Thyroid gland (tissue), 4 donors: Measurements from ENCODE around the gene CLIP2. TPM values are rescaled to one million over a fixed set of nuclear protein-coding genes. Genes with fewer than 3 reads are reported as not detected.
A peak's percentile ranks its signal among the peaks of the same experiment; 100 is the strongest.

ENCODE experiments used
- DNase-seq, 2 donors: peaks; one replicate each; pipeline ENCODE4 v3.0.0-alpha.2; 2019
- H3K27ac ChIP-seq, 3 donors: fragments of 200-600 bp; sonication (generic); 1 replicate in 2 of 3; 2 replicates in 1 of 3; pipeline ENCODE4 v1.5.1; 2016 to 2019; ENCODE audit warnings: mild to moderate bottlenecking in 1 of 3, moderate library complexity in 1 of 3
- H3K27me3 ChIP-seq: fragments of 200-600 bp; sonication (generic); one replicate; pipeline ENCODE4 v1.5.1; 2019
- H3K36me3 ChIP-seq, 2 donors: fragments of 200-600 bp; sonication (generic); one replicate each; pipeline ENCODE4 v1.5.1; 2016 to 2019
- H3K4me1 ChIP-seq, 2 donors: fragments of 200-600 bp; sonication (generic); one replicate each; pipeline ENCODE4 v1.5.1; 2017 to 2019
- H3K4me3 ChIP-seq, 3 donors: fragments of 200-600 bp; sonication (generic); replicated peaks in 1 of 3; 1 replicate in 2 of 3; 2 replicates in 1 of 3; pipeline ENCODE4 v1.5.1; 2016; ENCODE audit warnings: mild to moderate bottlenecking in 1 of 3
- H3K9me3 ChIP-seq: fragments of 200-600 bp; sonication (generic); one replicate; pipeline ENCODE4 v1.5.1; 2017
- POLR2A ChIP-seq, 2 donors: fragments of 450-650 bp; IDR thresholded peaks; one replicate each; pipeline ENCODE4 v1.6.1; 2017; ENCODE audit warnings: antibody characterized with exemption in 2 of 2, mild to moderate bottlenecking in 2 of 2, moderate library complexity in 1 of 2
- WGBS, 2 donors: methylation state at CpG; one replicate each; pipeline ENCODE4 v1.1.5; 2017; 5-methylcytosine and 5-hydroxymethylcytosine counted together
- intact Hi-C: fragments of 100-400 bp; cut with DNase I; formaldehyde crosslinking; loops from one replicate; pipeline ENCODE4 v1.15.1; 2023
- total RNA-seq, 4 donors: library from RNA; depleted of rRNA; stranded (reverse); fragments of >200 nt; gene quantifications; one replicate each; pipeline ENCODE4 v1.2.3, GENCODE V29; 2016
- TF ChIP-seq, protein P1 (sequence below), 6 experiments: fragments of 200-600 bp in 3 of 6; fragments of 450-650 bp in 3 of 6; sonication (generic) in 3 of 6; IDR thresholded peaks; one replicate each; pipeline ENCODE4 v1.5.1; 2016 to 2019; ENCODE audit warnings: antibody characterized with exemption in 6 of 6, mild to moderate bottlenecking in 2 of 6, inconsistent platforms in 1 of 6, moderate library complexity in 1 of 6

Gene CLIP2
- total RNA-seq, 4 donors from 2014 or later, result 4.4 to 16.5 (median 6.7) TPM

DNA sequence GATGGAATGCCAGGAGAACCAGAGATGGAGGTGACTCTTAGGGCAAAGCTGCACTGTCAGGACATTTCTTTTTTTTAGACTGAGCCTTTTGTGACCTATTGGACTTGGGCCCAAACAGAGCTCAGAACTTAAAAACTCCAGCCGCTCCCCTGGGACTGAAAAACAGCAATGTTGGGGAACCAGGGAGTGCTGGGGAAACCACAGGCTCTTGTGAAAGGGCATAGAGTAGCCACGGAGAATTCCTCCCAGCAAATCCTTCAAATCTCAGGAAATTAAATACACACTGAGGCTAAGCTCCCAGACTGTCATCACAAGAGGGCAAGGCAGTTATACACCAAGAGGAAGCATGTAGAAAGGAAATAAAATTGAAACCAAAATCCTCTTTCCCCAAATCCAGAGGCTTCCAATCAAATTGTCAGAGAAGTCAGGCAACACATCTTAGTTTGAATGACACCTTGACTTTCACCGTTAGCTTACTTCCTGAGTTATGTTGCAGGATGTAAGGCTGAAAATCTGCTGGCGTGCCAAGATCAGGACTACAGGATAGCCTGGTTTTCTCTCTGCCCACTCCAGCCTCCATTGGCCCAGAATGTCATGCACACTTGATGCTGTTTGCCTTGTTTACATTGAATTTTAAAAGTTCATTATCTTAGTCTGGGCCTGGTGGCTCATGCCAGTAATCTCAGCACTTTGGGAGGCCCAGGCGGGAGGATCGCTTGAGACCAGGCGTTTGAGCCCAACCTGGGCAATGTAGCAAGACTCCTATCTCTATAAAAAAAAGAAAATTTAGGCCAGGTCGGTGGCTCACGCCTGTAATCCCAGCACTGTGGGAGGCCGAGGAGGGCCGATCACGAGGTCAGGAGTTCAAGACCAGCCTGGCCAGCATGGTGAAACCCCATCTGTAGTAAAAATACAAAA lies 32.5 kb upstream of the CLIP2 start:
- no peaks in the 10 kb centered on the region for H3K27me3 ChIP-seq
- no peaks in the 10 kb centered on the region for H3K9me3 ChIP-seq
- no peak overlapping the region for H3K4me3 ChIP-seq
- no peak for DNase-seq
- 81 to 82% methylated on average over 12 of the region's 12 CpGs for WGBS, 2 donors
- peaks cover 3 to 25% of the 10 kb centered on the region in 2 donors for H3K4me1 ChIP-seq
- H3K27ac ChIP-seq, result peak overlapping the region in 2 of 3 donors; percentile 4 to 29
- no peaks in the 10 kb centered on the region for H3K36me3 ChIP-seq
- TF ChIP-seq, protein P1, sequence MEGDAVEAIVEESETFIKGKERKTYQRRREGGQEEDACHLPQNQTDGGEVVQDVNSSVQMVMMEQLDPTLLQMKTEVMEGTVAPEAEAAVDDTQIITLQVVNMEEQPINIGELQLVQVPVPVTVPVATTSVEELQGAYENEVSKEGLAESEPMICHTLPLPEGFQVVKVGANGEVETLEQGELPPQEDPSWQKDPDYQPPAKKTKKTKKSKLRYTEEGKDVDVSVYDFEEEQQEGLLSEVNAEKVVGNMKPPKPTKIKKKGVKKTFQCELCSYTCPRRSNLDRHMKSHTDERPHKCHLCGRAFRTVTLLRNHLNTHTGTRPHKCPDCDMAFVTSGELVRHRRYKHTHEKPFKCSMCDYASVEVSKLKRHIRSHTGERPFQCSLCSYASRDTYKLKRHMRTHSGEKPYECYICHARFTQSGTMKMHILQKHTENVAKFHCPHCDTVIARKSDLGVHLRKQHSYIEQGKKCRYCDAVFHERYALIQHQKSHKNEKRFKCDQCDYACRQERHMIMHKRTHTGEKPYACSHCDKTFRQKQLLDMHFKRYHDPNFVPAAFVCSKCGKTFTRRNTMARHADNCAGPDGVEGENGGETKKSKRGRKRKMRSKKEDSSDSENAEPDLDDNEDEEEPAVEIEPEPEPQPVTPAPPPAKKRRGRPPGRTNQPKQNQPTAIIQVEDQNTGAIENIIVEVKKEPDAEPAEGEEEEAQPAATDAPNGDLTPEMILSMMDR (IDR thresholded peaks at IDR 0.05), result no peak
- intact Hi-C loops, result loop anchor here (5.0 kb wide), 1 partner anchor 36 kb away; no protein-coding TSS in a partner anchor

GRCh38 chr7:74258639-74259038 lies 30.6 kb upstream of the CLIP2 start:
- no peak for DNase-seq
- Histone ChIP-seq H3K4me3 (no peak overlapping the region), H3K36me3 (no peaks in the 10 kb centered on the region), H3K27ac (no peak overlapping the region), H3K27me3 (no peaks in the 10 kb centered on the region), H3K9me3 (no peaks in the 10 kb centered on the region), H3K4me1 (peaks cover 3 to 18% of the 10 kb centered on the region in 2 donors)
- WGBS, 2 donors, result 84 to 89% methylated on average over 9 of the region's 9 CpGs
- intact Hi-C loops, result loop anchor here (5.0 kb wide), 1 partner anchor 34 kb away; no protein-coding TSS in a partner anchor
- TF ChIP-seq, protein P1 (IDR thresholded peaks at IDR 0.05), result no peak
- no peak for TF ChIP-seq POLR2A (IDR thresholded peaks at IDR 0.05)

- TF ChIP-seq POLR2A (IDR thresholded peaks at IDR 0.05), result no peak
- no peaks in the 10 kb centered on the region for H3K27me3 ChIP-seq
- H3K4me3 ChIP-seq, result no peak overlapping the region
- no peaks in the 10 kb centered on the region for H3K9me3 ChIP-seq
- no peaks in the 10 kb centered on the region for H3K4me1 ChIP-seq
- 66 to 71% methylated on average over 20 of the region's 20 CpGs for WGBS, 2 donors
- no peak overlapping the region for H3K27ac ChIP-seq
- intact Hi-C loops, result no loop called here
- no peaks in the 10 kb centered on the region for H3K36me3 ChIP-seq
- DNase-seq, result no peak
Measured at GRCh38 chr7:74262639-74263398, 26.4 kb upstream of the CLIP2 start.

DNA sequence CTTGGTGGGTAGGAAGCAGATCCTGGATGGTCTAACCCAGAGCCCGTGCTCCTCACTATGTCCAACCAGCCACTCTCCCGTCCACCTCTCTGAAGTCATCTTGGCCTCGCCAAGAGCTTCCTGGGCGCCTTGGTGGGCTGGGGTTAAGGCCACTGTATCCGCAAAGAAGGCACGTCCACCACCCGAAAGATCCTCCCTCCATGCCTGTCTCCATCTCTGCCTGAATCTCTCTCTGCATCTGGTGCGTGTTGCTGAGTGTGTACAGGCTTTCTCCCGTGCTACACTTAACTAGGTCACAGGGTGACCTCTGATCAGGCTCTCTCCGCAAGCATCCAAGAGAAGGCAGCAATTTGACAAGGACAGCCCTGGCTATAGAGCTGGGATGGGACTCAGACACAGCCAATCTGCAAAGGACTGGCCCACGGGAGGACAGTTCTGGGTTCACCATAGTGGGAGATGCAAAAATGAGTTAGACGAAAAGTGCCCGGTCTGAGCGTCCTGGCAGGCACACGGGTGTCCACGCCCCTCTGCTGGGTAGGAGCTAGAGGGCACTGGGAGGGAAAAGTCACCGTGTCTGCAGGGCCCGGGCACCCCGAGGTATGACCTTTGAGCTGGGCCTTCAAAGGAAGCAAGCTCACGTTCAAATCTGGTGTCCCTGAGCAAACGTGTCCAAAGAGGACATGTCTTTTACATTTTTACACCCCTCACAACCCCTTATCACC lies 25.6 kb upstream of the CLIP2 start:
- no peak overlapping the region for H3K27ac ChIP-seq
- no peaks in the 10 kb centered on the region for H3K36me3 ChIP-seq
- TF ChIP-seq, protein P1 (IDR thresholded peaks at IDR 0.05), result no peak
- TF ChIP-seq POLR2A (IDR thresholded peaks at IDR 0.05), result no peak
- H3K4me1 ChIP-seq, result no peaks in the 10 kb centered on the region
- intact Hi-C loops, result no loop called here
- DNase-seq, result no peak
- 78 to 82% methylated on average over 21 of the region's 21 CpGs for WGBS, 2 donors
- H3K4me3 ChIP-seq, result no peak overlapping the region
- H3K27me3 ChIP-seq, result no peaks in the 10 kb centered on the region
- no peaks in the 10 kb centered on the region for H3K9me3 ChIP-seq

DNA sequence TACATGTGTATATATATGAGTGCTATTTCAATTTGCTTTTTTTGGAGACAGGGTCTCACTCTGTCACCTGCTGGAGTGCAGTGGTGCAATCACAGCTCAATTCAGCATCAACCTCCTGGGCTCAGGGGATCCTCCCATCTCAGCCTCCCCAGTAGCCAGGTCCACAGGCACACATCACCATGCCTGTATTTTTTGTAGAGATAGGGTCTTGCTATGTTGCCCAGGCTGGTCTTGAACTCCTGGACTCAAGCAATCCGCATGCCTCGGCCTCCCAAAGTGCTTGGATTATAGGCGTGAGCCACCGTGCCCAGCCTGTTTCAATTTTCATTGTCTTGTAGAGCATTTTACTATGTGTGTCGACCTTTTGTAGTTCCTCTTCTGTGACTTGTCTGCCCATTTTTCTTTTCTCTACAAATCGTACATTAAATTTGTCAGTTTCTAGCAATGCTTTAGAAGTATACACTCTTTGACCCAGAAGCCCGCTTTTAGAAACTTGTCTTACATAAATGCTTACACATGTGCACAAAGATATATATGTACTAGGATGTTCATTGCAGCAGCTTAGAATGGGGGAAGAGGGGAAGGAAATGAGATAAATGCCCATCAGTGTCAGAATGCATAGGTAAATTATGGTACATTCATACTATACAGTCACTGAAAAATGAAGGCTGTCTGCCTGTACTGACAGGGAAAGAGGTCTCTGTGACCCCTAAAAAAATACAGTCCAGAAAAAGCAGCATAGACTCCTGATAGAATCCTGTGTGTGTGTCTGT lies 22.8 kb upstream of the CLIP2 start:
- H3K4me1 ChIP-seq, result no peaks in the 10 kb centered on the region
- 77 to 86% methylated on average over 7 of the region's 7 CpGs for WGBS, 2 donors
- no peak overlapping the region for H3K4me3 ChIP-seq
- no peaks in the 10 kb centered on the region for H3K9me3 ChIP-seq
- no peaks in the 10 kb centered on the region for H3K27me3 ChIP-seq
- no peak overlapping the region for H3K27ac ChIP-seq
- DNase-seq, result no peak
- TF ChIP-seq POLR2A (IDR thresholded peaks at IDR 0.05), result no peak
- TF ChIP-seq, protein P1 (IDR thresholded peaks at IDR 0.05), result no peak
- intact Hi-C loops, result no loop called here
- H3K36me3 ChIP-seq, result no peaks in the 10 kb centered on the region
